ENCODE data around the gene CHID1.

CHID1 gene

DNA sequence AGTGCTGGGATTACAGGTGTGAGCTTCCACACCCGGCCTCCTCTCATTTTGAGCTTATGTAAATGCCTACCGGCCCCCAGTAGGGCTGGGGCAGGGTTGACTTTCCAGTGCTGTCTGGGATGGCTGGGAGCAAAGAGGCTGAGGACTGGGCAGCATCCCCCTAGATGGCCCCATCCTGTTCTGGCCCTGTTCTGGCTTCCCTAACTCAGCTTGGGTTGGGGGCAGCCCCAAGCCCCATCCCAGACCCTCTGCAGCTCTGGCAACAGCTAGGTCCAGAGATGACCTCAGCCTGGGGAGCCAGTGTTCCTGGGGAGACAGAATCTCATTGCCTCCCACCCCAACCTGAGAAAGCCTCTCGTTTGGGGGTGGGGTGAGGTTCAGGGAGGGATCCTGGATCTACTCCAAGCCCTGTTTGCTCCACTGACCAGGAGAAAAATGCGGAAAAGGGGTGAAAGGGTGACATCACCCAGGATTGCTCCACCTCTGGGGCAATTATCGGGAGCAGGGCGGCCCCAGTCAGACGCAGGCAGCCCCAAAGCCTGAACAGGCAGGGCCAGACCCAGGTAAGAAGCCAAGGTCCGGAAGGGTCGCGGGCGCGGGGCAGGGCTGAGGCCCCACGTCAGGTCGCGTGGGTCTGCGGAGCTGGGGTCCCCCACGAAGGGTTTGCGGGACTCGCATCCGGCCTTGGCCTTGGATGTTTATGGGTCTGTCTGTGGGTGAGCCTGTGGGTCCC lies 92.0 kb downstream of the CHID1 start, which contains the start of gene PNPLA2:
Gene PNPLA2 (plus strand): TSS at position 519 of the 733 bp plus-strand sequence. CDS start 805 bp downstream, outside the sequence.
- DNase-seq (ENCODE audit: extremely low spot score), result no peak
- ChIA-PET POLR2A (interaction anchor here (0.6 to 5.3 kb wide), 15 partner anchors 10 to 243 kb away, joined by 3 to 40 read pairs (median 4); partner anchors contain the start of genes CD151, CRACR2B, GATD1 and RPLP2), CTCF (interaction anchor here (0.6 to 1.3 kb wide), 3 partner anchors 25 to 315 kb away, joined by 3 read pairs; partner anchors contain the start of gene TSPAN4)
- TF ChIP-seq ELF4 (IDR thresholded peaks at IDR 0.05) (no peak), FOXK2 (IDR thresholded peaks at IDR 0.05) (no peak), LEF1 (IDR thresholded peaks at IDR 0.05; ENCODE audit: borderline replicate concordance) (no peak), SUZ12 (IDR thresholded peaks at IDR 0.05) (no peak), TARDBP (IDR thresholded peaks at IDR 0.05) (no peak), ARNT (IDR thresholded peaks at IDR 0.05) (no peak), FOXA1 (IDR thresholded peaks at IDR 0.05) (no peak), FOXM1 (IDR thresholded peaks at IDR 0.05; ENCODE audit: borderline replicate concordance) (no peak), SP1 (IDR thresholded peaks at IDR 0.05) (no peak), NFRKB (IDR thresholded peaks at IDR 0.05) (no peak), L3MBTL2 (conservative IDR thresholded peaks at IDR 0.05) (no peak), CTBP1 (IDR thresholded peaks at IDR 0.05; ENCODE audit: borderline replicate concordance) (no peak), HDGF (IDR thresholded peaks at IDR 0.05; ENCODE audit: borderline replicate concordance) (no peak), ZNF384 (IDR thresholded peaks at IDR 0.05) (no peak)
- TF ChIP-seq, protein P1, sequence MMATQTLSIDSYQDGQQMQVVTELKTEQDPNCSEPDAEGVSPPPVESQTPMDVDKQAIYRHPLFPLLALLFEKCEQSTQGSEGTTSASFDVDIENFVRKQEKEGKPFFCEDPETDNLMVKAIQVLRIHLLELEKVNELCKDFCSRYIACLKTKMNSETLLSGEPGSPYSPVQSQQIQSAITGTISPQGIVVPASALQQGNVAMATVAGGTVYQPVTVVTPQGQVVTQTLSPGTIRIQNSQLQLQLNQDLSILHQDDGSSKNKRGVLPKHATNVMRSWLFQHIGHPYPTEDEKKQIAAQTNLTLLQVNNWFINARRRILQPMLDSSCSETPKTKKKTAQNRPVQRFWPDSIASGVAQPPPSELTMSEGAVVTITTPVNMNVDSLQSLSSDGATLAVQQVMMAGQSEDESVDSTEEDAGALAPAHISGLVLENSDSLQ (IDR thresholded peaks at IDR 0.05), result no peak

All from HEK293T (cell line).